SK-N-SH (cell line): ENCODE results near the gene CTXN3. TPM values are rescaled to one million over a fixed set of nuclear protein-coding genes. Genes with fewer than 3 reads are reported as not detected.

Experiments
- CTCF ChIA-PET: fragments of 300-600, 350-600 bp; formaldehyde crosslinking; extraction: SDS; loops from one replicate; lab custom pipeline; 2021; lab: Yijun Ruan, JAX
- POLR2A ChIA-PET: fragments of 350-600 bp; sonication (Branson Sonifier 250); formaldehyde crosslinking; extraction: SDS; loops from one replicate; lab custom pipeline; 2020; ENCODE audit warnings: antibody characterized with exemption, inconsistent platforms; lab: Yijun Ruan, JAX
- DNase-seq: peaks from one replicate; pipeline ENCODE4 v3.0.0; 2012
- H2AFZ ChIP-seq: fragments of 200-600 bp; sonication (generic); 2 replicates; pipeline ENCODE4 v1.8.1; 2016; ENCODE audit warnings: antibody characterized with exemption, mild to moderate bottlenecking, low read depth
- H3F3A ChIP-seq: fragments of 200-600 bp; sonication (generic); replicated peaks from 2 replicates; pipeline ENCODE3; 2016; ENCODE audit warnings: antibody characterized with exemption, mild to moderate bottlenecking; ENCODE audit not compliant: insufficient read depth
- H3K27ac ChIP-seq, 2 experiments: fragments of 200-500 bp in 1 of 2; fragments of 200-600 bp in 1 of 2; sonication (Bioruptor generic) in 1 of 2; sonication (generic), shearing (Covaris generic) in 1 of 2; 2 replicates each; pipeline versions ENCODE4 v1.5.1 to v1.6.1; 2014 to 2016; ENCODE audit warnings: low read depth in 2 of 2, inconsistent platforms in 1 of 2, low read length in 1 of 2, mild to moderate bottlenecking in 1 of 2, mixed read lengths in 1 of 2
- H3K27me3 ChIP-seq: fragments of 200-600 bp; sonication (generic), shearing (Covaris generic); 2 replicates; pipeline ENCODE4 v1.6.1; 2016; ENCODE audit warnings: mixed run types; ENCODE audit not compliant: insufficient read depth
- H3K36me3 ChIP-seq, 2 experiments: fragments of 200-500 bp in 1 of 2; fragments of 200-600 bp in 1 of 2; sonication (Bioruptor generic) in 1 of 2; sonication (generic) in 1 of 2; replicated peaks in 1 of 2; 2 replicates each; pipeline versions ENCODE3 to v1.5.1; 2014 to 2016; ENCODE audit warnings: low read length in 1 of 2, mild to moderate bottlenecking in 1 of 2; ENCODE audit not compliant: insufficient read depth in 2 of 2, control insufficient read depth in 1 of 2
- H3K4me1 ChIP-seq, 2 experiments: fragments of 200-500 bp in 1 of 2; fragments of 200-600 bp in 1 of 2; sonication (Bioruptor generic) in 1 of 2; sonication (generic), shearing (Covaris generic) in 1 of 2; 2 replicates each; pipeline versions ENCODE4 v1.5.1 to v1.6.1; 2014 to 2016; ENCODE audit warnings: low read depth in 1 of 2, low read length in 1 of 2, mixed run types in 1 of 2; ENCODE audit not compliant: insufficient read depth in 2 of 2, control insufficient read depth in 1 of 2
- H3K4me2 ChIP-seq: fragments of 200-600 bp; sonication (generic), shearing (Covaris generic); 2 replicates; pipeline ENCODE4 v1.6.1; 2017; ENCODE audit warnings: mixed run types
- H3K4me3 ChIP-seq, 2 experiments: fragments of 200-500 bp in 1 of 2; fragments of 200-600 bp in 1 of 2; sonication (Bioruptor generic) in 1 of 2; sonication (generic), shearing (Covaris generic) in 1 of 2; 2 replicates each; pipeline versions ENCODE4 v1.5.1 to v1.8.1; 2014 to 2016; ENCODE audit warnings: low read depth in 2 of 2, inconsistent platforms in 1 of 2, low read length in 1 of 2, mild to moderate bottlenecking in 1 of 2, mixed read lengths in 1 of 2, moderate library complexity in 1 of 2
- H3K79me2 ChIP-seq: fragments of 200-600 bp; sonication (generic); 2 replicates; pipeline ENCODE4 v1.8.1; 2017; ENCODE audit warnings: mild to moderate bottlenecking; ENCODE audit not compliant: insufficient read depth
- H3K9ac ChIP-seq: fragments of 200-600 bp; sonication (generic); 2 replicates; pipeline ENCODE4 v1.6.1; 2017; ENCODE audit warnings: mixed run types
- H3K9me2 ChIP-seq: fragments of 200-600 bp; sonication (generic); 2 replicates; pipeline ENCODE4 v1.6.1; 2017; ENCODE audit warnings: mixed run types
- H3K9me3 ChIP-seq: fragments of 200-600 bp; sonication (generic); 2 replicates; pipeline ENCODE4 v1.6.1; 2017; ENCODE audit warnings: mixed run types, mild to moderate bottlenecking, moderate library complexity
- H4K20me1 ChIP-seq: fragments of 200-600 bp; sonication (generic); 2 replicates; pipeline ENCODE4 v1.6.1; 2017; ENCODE audit warnings: mild to moderate bottlenecking, mixed run types; ENCODE audit not compliant: insufficient read depth
- CHD2 ChIP-seq: fragments of 150-350 bp; IDR thresholded peaks from 2 replicates; pipeline ENCODE4 v1.6.1; 2018; ENCODE audit warnings: low read length; ENCODE audit not compliant: partially characterized antibody
- CTCF ChIP-seq: fragments of 200-600 bp; sonication (generic); IDR thresholded peaks from 2 replicates; pipeline ENCODE4 v1.6.1; 2017; ENCODE audit warnings: antibody characterized with exemption, mild to moderate bottlenecking, moderate library complexity
- ELF1 ChIP-seq: IDR thresholded peaks from 2 replicates; pipeline ENCODE4 v1.4.0; 2012
- FOXM1 ChIP-seq: IDR thresholded peaks from 2 replicates; pipeline ENCODE4 v1.4.0; 2012; ENCODE audit warnings: low read depth, mild to moderate bottlenecking
- GABPA ChIP-seq: IDR thresholded peaks from 2 replicates; pipeline ENCODE4 v1.4.0; 2012; ENCODE audit warnings: low read depth, mild to moderate bottlenecking
- JUND ChIP-seq: IDR thresholded peaks from 2 replicates; pipeline ENCODE4 v1.4.0; 2012
- MEF2A ChIP-seq: IDR thresholded peaks from 2 replicates; pipeline ENCODE4 v1.4.0; 2012; ENCODE audit warnings: low read depth, borderline replicate concordance
- NFIC ChIP-seq: IDR thresholded peaks from 2 replicates; pipeline ENCODE4 v1.4.0; 2012; ENCODE audit warnings: borderline replicate concordance
- POLR2AphosphoS5 ChIP-seq: IDR thresholded peaks from 2 replicates; pipeline ENCODE4 v1.6.1; 2012; ENCODE audit warnings: low read depth, low read length
- RFX5 ChIP-seq: IDR thresholded peaks from 2 replicates; pipeline ENCODE4 v1.6.1; 2012; ENCODE audit warnings: mild to moderate bottlenecking, improper control_type of control experiment, low read length
- RXRA ChIP-seq: IDR thresholded peaks from 2 replicates; pipeline ENCODE4 v1.4.0; 2012; ENCODE audit warnings: low read depth, mild to moderate bottlenecking, borderline replicate concordance
- SMC3 ChIP-seq: IDR thresholded peaks from 2 replicates; pipeline ENCODE4 v1.6.1; 2012; ENCODE audit warnings: low read depth, low read length, improper control_type of control experiment
- TEAD4 ChIP-seq: IDR thresholded peaks from 2 replicates; pipeline ENCODE4 v1.4.0; 2012; ENCODE audit warnings: mild to moderate bottlenecking, borderline replicate concordance; ENCODE audit not compliant: insufficient read depth
- YY1 ChIP-seq: IDR thresholded peaks from 2 replicates; pipeline ENCODE4 v1.4.0; 2012; ENCODE audit warnings: low read depth, mild to moderate bottlenecking
- WGBS: methylation state at CpG from one replicate; pipeline ENCODE4 v1.1.6; 2017; ENCODE audit warnings: low lambda C conversion rate; 5-methylcytosine and 5-hydroxymethylcytosine counted together
- polyA plus RNA-seq, 3 experiments: library from polyadenylated mRNA; depleted of rRNA; stranded (reverse); fragments of >200 nt; gene quantifications; 2 replicates each; pipeline ENCODE4 v1.2.3, GENCODE V29; 2012
- TF ChIP-seq, protein P1 (sequence below): IDR thresholded peaks from 2 replicates; pipeline ENCODE4 v1.4.0; 2012; ENCODE audit warnings: low read depth
- TF ChIP-seq, protein P2 (sequence below): fragments of 150-350 bp; IDR thresholded peaks from 2 replicates; pipeline ENCODE4 v1.6.1; 2017; ENCODE audit warnings: antibody characterized with exemption, low read length, low read depth, borderline replicate concordance
- TF ChIP-seq, protein P3 (sequence below): IDR thresholded peaks from 2 replicates; pipeline ENCODE4 v1.6.1; 2012; ENCODE audit warnings: mild to moderate bottlenecking, low read depth, low read length, moderate library complexity
- TF ChIP-seq, protein P4 (sequence below): IDR thresholded peaks from 2 replicates; pipeline ENCODE4 v1.4.0; 2012; ENCODE audit warnings: low read depth, borderline replicate concordance

CTXN3 gene
- polyA plus RNA-seq, 1 of the 3 experiments (the other 2 are of a cell fraction), result not detected

- TF ChIP-seq RFX5 (no peak), FOXM1 (no peak), TEAD4 (no peak), RXRA (no peak), GABPA (no peak), JUND (no peak), CHD2 (no peak), YY1 (no peak), CTCF (no peak), NFIC (no peak), MEF2A (no peak), POLR2AphosphoS5 (no peak), ELF1 (no peak), SMC3 (no peak)
- TF ChIP-seq, protein P1, sequence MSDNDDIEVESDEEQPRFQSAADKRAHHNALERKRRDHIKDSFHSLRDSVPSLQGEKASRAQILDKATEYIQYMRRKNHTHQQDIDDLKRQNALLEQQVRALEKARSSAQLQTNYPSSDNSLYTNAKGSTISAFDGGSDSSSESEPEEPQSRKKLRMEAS, result no peak
- TF ChIP-seq, protein P2, sequence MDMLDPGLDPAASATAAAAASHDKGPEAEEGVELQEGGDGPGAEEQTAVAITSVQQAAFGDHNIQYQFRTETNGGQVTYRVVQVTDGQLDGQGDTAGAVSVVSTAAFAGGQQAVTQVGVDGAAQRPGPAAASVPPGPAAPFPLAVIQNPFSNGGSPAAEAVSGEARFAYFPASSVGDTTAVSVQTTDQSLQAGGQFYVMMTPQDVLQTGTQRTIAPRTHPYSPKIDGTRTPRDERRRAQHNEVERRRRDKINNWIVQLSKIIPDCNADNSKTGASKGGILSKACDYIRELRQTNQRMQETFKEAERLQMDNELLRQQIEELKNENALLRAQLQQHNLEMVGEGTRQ, result no peak
- TF ChIP-seq, protein P3, sequence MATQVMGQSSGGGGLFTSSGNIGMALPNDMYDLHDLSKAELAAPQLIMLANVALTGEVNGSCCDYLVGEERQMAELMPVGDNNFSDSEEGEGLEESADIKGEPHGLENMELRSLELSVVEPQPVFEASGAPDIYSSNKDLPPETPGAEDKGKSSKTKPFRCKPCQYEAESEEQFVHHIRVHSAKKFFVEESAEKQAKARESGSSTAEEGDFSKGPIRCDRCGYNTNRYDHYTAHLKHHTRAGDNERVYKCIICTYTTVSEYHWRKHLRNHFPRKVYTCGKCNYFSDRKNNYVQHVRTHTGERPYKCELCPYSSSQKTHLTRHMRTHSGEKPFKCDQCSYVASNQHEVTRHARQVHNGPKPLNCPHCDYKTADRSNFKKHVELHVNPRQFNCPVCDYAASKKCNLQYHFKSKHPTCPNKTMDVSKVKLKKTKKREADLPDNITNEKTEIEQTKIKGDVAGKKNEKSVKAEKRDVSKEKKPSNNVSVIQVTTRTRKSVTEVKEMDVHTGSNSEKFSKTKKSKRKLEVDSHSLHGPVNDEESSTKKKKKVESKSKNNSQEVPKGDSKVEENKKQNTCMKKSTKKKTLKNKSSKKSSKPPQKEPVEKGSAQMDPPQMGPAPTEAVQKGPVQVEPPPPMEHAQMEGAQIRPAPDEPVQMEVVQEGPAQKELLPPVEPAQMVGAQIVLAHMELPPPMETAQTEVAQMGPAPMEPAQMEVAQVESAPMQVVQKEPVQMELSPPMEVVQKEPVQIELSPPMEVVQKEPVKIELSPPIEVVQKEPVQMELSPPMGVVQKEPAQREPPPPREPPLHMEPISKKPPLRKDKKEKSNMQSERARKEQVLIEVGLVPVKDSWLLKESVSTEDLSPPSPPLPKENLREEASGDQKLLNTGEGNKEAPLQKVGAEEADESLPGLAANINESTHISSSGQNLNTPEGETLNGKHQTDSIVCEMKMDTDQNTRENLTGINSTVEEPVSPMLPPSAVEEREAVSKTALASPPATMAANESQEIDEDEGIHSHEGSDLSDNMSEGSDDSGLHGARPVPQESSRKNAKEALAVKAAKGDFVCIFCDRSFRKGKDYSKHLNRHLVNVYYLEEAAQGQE, result no peak
- TF ChIP-seq, protein P4, sequence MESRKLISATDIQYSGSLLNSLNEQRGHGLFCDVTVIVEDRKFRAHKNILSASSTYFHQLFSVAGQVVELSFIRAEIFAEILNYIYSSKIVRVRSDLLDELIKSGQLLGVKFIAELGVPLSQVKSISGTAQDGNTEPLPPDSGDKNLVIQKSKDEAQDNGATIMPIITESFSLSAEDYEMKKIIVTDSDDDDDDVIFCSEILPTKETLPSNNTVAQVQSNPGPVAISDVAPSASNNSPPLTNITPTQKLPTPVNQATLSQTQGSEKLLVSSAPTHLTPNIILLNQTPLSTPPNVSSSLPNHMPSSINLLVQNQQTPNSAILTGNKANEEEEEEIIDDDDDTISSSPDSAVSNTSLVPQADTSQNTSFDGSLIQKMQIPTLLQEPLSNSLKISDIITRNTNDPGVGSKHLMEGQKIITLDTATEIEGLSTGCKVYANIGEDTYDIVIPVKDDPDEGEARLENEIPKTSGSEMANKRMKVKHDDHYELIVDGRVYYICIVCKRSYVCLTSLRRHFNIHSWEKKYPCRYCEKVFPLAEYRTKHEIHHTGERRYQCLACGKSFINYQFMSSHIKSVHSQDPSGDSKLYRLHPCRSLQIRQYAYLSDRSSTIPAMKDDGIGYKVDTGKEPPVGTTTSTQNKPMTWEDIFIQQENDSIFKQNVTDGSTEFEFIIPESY, result no peak
- TF ChIP-seq, all 33 proteins: peak for 0
- H3F3A ChIP-seq, result no peaks in the 10 kb centered on the region
- no peak overlapping the region for H3K27ac ChIP-seq
- no peaks in the 10 kb centered on the region; the same call in 1 of the 2 replicates for H3K27me3 ChIP-seq
- no peaks in the 10 kb centered on the region for H3K79me2 ChIP-seq
- H3K9me2 ChIP-seq, result no peaks in the 10 kb centered on the region
- H3K36me3 ChIP-seq, result no peaks in the 10 kb centered on the region
- POLR2A ChIA-PET, result no interaction called here
- no peak overlapping the region for H3K4me2 ChIP-seq
- WGBS, result 15% methylated on average over 2 of the region's 2 CpGs
- no peaks in the 10 kb centered on the region for H4K20me1 ChIP-seq
- no peak for DNase-seq
- no peak overlapping the region for H2AFZ ChIP-seq
- CTCF ChIA-PET, result no interaction called here
- no peak overlapping the region for H3K4me3 ChIP-seq
- H3K4me1 ChIP-seq, result no peaks in the 10 kb centered on the region
- no peaks in the 10 kb centered on the region for H3K9me3 ChIP-seq
- no peak overlapping the region for H3K9ac ChIP-seq
These were observed 33.0 kb upstream of the CTXN3 start for GRCh38 chr5:127615916-127616315.
